K562 (cell line): Measurements from ENCODE around the gene N4BP2. TPM values are rescaled to one million over a fixed set of nuclear protein-coding genes. Genes with fewer than 3 reads are reported as not detected.

Experiments
- ARNT ChIP-seq, 2 experiments: fragments of 450-650 bp; IDR thresholded peaks; 2 replicates each; pipeline ENCODE4 v1.6.1; 2016; ENCODE audit warnings: mild to moderate bottlenecking in 1 of 2
- ATF2 ChIP-seq: sonication (generic); formaldehyde crosslinking; IDR thresholded peaks from 2 replicates; pipeline ENCODE4 v1.8.1; 2022; ENCODE audit warnings: missing genetic modification reagents
- BCL6 ChIP-seq: fragments of 250-450 bp; sonication (Bioruptor Pico); IDR thresholded peaks from 2 replicates; pipeline ENCODE4 v1.4.0; 2020
- CBX1 ChIP-seq: sonication (generic); IDR thresholded peaks from 2 replicates; pipeline ENCODE4 v1.6.1; 2016; ENCODE audit warnings: antibody characterized with exemption, low read depth, mild to moderate bottlenecking
- DMBX1 ChIP-seq: fragments of 250-450 bp; sonication (Bioruptor Pico); IDR thresholded peaks from 2 replicates; pipeline ENCODE4 v1.8.0; 2022; ENCODE audit warnings: inconsistent platforms, mild to moderate bottlenecking, moderate library complexity, borderline replicate concordance
- ELF1 ChIP-seq: fragments of 200-800 bp; sonication (Bioruptor generic); IDR thresholded peaks from 2 replicates; pipeline ENCODE4 v1.6.1; 2016; ENCODE audit warnings: missing genetic modification characterization, missing compliant biosample characterization
- HDAC1 ChIP-seq, 2 experiments: fragments of 450-650 bp; IDR thresholded peaks; 2 replicates each; pipeline ENCODE4 v1.6.1; 2016 to 2017; ENCODE audit warnings: inconsistent platforms in 1 of 2, mild to moderate bottlenecking in 1 of 2, moderate library complexity in 1 of 2
- HEY1 ChIP-seq: fragments of 250-450 bp; sonication (Bioruptor Pico); IDR thresholded peaks from 2 replicates; pipeline ENCODE4 v1.5.0; 2020; ENCODE audit warnings: mild to moderate bottlenecking, moderate library complexity, borderline replicate concordance
- MECOM ChIP-seq: fragments of 250-450 bp; sonication (Bioruptor Pico); IDR thresholded peaks from 2 replicates; pipeline ENCODE4 v1.8.0; 2022; ENCODE audit warnings: inconsistent platforms
- NR4A1 ChIP-seq, 2 experiments: fragments of 250-450 bp in 1 of 2; fragments of 450-650 bp in 1 of 2; sonication (Bioruptor Pico) in 1 of 2; IDR thresholded peaks; 2 replicates each; pipeline versions ENCODE4 v1.4.0 to v1.6.1; 2016 to 2020; ENCODE audit warnings: mild to moderate bottlenecking in 2 of 2, missing compliant biosample characterization in 1 of 2, missing genetic modification characterization in 1 of 2, moderate library complexity in 1 of 2
- POLR2B ChIP-seq: fragments of 450-650 bp; IDR thresholded peaks from 2 replicates; pipeline ENCODE4 v1.6.1; 2018; ENCODE audit warnings: low read depth; ENCODE audit not compliant: partially characterized antibody
- RBFOX2 ChIP-seq: fragments of 200-400 bp; formaldehyde crosslinking; IDR thresholded peaks from 2 replicates; pipeline ENCODE4 v1.6.1; 2017; ENCODE audit warnings: low read depth, mild to moderate bottlenecking, low read length, moderate library complexity
- TAF7 ChIP-seq: fragments of 450-650 bp; IDR thresholded peaks from 2 replicates; pipeline ENCODE4 v1.6.1; 2016; ENCODE audit warnings: missing genetic modification characterization, missing compliant biosample characterization
- ZNF764 ChIP-seq: fragments of 250-450 bp; sonication (Bioruptor Pico); IDR thresholded peaks from 2 replicates; pipeline ENCODE4 v1.4.0; 2020; ENCODE audit warnings: low read depth, mild to moderate bottlenecking, moderate library complexity
- ZNF79 ChIP-seq: fragments of 250-450 bp; sonication (Bioruptor Pico); IDR thresholded peaks from 2 replicates; pipeline ENCODE4 v1.4.0; 2020; ENCODE audit warnings: low read depth, mild to moderate bottlenecking, moderate library complexity
- polyA plus RNA-seq, 8 experiments: library from polyadenylated mRNA; depleted of rRNA in 4 of 8; stranded (reverse) in 5 of 8; unstranded in 3 of 8; fragments of >200 nt; fragmentation: Nextera tagmentation in 2 of 8; fragmentation: Illumina TruSeq in 1 of 8; extraction: Ambion mirVana in 2 of 8; extraction: Trizol in 1 of 8; gene quantifications; 2 replicates each; pipeline versions ENCODE4 v1.2.1 to v1.2.3, GENCODE V29; 2011 to 2014; ENCODE audit warnings: inconsistent platforms in 1 of 8, missing spikeins in 1 of 8
- total RNA-seq, 7 experiments: library from RNA; depleted of rRNA in 6 of 7; stranded (reverse); fragments of >200 nt in 6 of 7; fragmentation: Illumina TruSeq in 2 of 7; extraction: Trizol in 2 of 7; gene quantifications; 2 replicates each; pipeline versions ENCODE4 v1.2.1 to v1.2.3, GENCODE V29; 2011 to 2021; ENCODE audit warnings: low replicate concordance in 1 of 7
- TF ChIP-seq, protein P1 (sequence below): IDR thresholded peaks from 2 replicates; pipeline ENCODE4 v1.6.1; 2011; ENCODE audit warnings: borderline replicate concordance, low read depth, mild to moderate bottlenecking, moderate library complexity, low read length; ENCODE audit not compliant: insufficient read depth, poor library complexity, severe bottlenecking
- TF ChIP-seq, protein P2 (sequence below): fragments of 450-650 bp; formaldehyde crosslinking; IDR thresholded peaks from 2 replicates; pipeline ENCODE4 v1.4.0; 2020; ENCODE audit warnings: mild to moderate bottlenecking, moderate library complexity
- TF ChIP-seq, protein P3 (sequence below): fragments of 250-450 bp; sonication (Bioruptor Pico); IDR thresholded peaks from 2 replicates; pipeline ENCODE4 v1.4.0; 2020; ENCODE audit warnings: mild to moderate bottlenecking
- TF ChIP-seq, protein P4 (sequence below): fragments of 450-650 bp; formaldehyde crosslinking; IDR thresholded peaks from 2 replicates; pipeline ENCODE4 v1.4.0; 2020; ENCODE audit warnings: mild to moderate bottlenecking, mixed read lengths

The N4BP2 gene
- total and polyA plus RNA-seq, 9 of the 15 experiments (the other 6 are each of a cell fraction or from before 2014, with no cell fraction given) = 2.7 to 12.6 (median 7.6) TPM

GRCh38 chr4:40121515-40121914 lies 64.9 kb downstream of the N4BP2 start (continued):
- TF ChIP-seq POLR2B = no peak
- no peak for TF ChIP-seq ZNF79 (CRISPR knock-in tag)
- TF ChIP-seq ATF2 = no peak
- TF ChIP-seq ARNT (IDR thresholded peaks at IDR 0.05) = no peak
- no peak for TF ChIP-seq DMBX1 (CRISPR knock-in tag)
- TF ChIP-seq, protein P1, sequence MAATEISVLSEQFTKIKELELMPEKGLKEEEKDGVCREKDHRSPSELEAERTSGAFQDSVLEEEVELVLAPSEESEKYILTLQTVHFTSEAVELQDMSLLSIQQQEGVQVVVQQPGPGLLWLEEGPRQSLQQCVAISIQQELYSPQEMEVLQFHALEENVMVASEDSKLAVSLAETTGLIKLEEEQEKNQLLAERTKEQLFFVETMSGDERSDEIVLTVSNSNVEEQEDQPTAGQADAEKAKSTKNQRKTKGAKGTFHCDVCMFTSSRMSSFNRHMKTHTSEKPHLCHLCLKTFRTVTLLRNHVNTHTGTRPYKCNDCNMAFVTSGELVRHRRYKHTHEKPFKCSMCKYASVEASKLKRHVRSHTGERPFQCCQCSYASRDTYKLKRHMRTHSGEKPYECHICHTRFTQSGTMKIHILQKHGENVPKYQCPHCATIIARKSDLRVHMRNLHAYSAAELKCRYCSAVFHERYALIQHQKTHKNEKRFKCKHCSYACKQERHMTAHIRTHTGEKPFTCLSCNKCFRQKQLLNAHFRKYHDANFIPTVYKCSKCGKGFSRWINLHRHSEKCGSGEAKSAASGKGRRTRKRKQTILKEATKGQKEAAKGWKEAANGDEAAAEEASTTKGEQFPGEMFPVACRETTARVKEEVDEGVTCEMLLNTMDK = no peak
- TF ChIP-seq ZNF764 (CRISPR knock-in tag) = no peak
- TF ChIP-seq TAF7 (tag) = no peak
- TF ChIP-seq, protein P2, sequence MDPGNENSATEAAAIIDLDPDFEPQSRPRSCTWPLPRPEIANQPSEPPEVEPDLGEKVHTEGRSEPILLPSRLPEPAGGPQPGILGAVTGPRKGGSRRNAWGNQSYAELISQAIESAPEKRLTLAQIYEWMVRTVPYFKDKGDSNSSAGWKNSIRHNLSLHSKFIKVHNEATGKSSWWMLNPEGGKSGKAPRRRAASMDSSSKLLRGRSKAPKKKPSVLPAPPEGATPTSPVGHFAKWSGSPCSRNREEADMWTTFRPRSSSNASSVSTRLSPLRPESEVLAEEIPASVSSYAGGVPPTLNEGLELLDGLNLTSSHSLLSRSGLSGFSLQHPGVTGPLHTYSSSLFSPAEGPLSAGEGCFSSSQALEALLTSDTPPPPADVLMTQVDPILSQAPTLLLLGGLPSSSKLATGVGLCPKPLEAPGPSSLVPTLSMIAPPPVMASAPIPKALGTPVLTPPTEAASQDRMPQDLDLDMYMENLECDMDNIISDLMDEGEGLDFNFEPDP = no peak
- TF ChIP-seq, protein P3, sequence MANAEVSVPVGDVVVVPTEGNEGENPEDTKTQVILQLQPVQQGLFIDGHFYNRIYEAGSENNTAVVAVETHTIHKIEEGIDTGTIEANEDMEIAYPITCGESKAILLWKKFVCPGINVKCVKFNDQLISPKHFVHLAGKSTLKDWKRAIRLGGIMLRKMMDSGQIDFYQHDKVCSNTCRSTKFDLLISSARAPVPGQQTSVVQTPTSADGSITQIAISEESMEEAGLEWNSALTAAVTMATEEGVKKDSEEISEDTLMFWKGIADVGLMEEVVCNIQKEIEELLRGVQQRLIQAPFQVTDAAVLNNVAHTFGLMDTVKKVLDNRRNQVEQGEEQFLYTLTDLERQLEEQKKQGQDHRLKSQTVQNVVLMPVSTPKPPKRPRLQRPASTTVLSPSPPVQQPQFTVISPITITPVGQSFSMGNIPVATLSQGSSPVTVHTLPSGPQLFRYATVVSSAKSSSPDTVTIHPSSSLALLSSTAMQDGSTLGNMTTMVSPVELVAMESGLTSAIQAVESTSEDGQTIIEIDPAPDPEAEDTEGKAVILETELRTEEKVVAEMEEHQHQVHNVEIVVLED (CRISPR knock-in tag) = no peak
- TF ChIP-seq BCL6 (CRISPR knock-in tag) = no peak
- no peak for TF ChIP-seq MECOM (CRISPR knock-in tag)
- TF ChIP-seq CBX1 = no peak
- no peak for TF ChIP-seq HEY1 (CRISPR knock-in tag)
- no peak for TF ChIP-seq ELF1 (tag)
- no peak for TF ChIP-seq RBFOX2
- TF ChIP-seq HDAC1 (IDR thresholded peaks at IDR 0.05) = no peak
- no peak for TF ChIP-seq NR4A1 (CRISPR knock-in tag; IDR thresholded peaks at IDR 0.05)
- no peak for TF ChIP-seq NR4A1 (tag; IDR thresholded peaks at IDR 0.05)
- TF ChIP-seq, protein P4, sequence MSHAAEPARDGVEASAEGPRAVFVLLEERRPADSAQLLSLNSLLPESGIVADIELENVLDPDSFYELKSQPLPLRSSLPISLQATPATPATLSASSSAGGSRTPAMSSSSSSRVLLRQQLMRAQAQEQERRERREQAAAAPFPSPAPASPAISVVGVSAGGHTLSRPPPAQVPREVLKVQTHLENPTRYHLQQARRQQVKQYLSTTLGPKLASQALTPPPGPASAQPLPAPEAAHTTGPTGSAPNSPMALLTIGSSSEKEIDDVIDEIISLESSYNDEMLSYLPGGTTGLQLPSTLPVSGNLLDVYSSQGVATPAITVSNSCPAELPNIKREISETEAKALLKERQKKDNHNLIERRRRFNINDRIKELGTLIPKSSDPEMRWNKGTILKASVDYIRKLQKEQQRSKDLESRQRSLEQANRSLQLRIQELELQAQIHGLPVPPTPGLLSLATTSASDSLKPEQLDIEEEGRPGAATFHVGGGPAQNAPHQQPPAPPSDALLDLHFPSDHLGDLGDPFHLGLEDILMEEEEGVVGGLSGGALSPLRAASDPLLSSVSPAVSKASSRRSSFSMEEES (CRISPR knock-in tag) = no peak
